Stimulated activated CD8-positive, alpha-beta memory T cell treated with anti-CD3 and anti-CD28 coated beads, Interleukin-2, amount 100 ng/mL, for 1 hour (primary cell): Measurements from ENCODE around the gene ATP2A3.
"Not testable (repeated sequence)": the region's sequence is repeated elsewhere in the genome, so short reads cannot be mapped to it uniquely, and the experiment has no call there.

Experiments
- DNase-seq, 2 donors: peaks; one replicate each; pipeline ENCODE4 v3.0.0-alpha.2; 2020; ENCODE audit warnings: low read depth in 2 of 2

Gene ATP2A3

DNA sequence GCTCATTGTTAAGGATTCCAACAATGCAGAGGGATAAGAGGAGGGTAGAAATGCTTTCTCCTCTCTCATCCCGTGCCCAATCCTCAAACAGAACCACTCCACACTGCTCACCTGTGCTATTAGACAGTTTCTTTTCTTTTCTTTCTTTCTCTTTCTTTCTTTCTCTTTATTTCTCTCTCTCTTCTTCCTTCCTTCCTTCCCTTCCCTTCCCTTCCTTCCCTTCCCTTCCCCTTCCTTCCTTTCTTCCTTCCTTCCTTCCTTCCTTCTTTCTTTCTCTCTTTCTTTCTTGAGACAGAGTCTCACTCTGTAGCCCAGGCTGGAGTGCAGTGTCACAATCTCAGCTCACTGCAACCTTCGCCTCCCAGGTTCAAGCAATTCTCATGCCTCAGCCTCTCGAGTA, 27.5 kb upstream of the ATP2A3 start:
- not testable (repeated sequence) for DNase-seq

DNA sequence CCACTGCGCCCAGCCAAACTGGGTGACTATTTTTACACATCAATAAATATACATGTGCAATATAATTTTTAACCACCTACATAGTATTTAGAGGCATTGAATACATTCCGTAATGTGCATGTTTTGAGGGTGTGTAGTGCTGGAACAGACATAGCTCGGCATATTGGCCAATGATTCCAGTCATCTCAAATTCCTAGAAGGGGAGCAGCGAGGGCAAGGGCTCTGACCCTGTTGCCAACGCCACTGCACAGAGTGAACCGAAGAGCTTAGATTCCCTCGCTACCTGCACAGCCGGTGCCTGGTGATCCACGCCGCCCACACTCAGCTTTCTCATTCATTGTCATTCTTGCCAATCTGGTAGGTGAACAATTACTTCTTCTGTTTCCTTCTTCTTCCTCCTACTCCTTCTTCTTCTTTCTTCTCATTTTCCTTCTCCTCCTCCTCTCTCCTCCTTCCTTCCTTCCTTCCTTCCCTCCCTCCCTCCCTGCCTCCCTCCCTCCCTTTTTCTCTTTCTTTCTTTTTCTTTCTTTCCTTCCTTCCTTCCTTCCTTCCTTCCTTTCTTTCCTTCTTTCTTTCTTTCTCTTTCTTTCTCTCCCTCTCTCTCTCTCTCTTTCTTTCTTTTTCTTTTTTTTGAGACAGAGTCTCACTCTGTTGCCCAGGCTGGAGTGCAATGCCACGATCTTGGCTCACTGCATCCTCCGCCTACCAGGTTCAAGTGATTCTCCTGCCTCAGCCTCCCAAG, 26.3 kb upstream of the ATP2A3 start:
- DNase-seq, result no peak

DNA sequence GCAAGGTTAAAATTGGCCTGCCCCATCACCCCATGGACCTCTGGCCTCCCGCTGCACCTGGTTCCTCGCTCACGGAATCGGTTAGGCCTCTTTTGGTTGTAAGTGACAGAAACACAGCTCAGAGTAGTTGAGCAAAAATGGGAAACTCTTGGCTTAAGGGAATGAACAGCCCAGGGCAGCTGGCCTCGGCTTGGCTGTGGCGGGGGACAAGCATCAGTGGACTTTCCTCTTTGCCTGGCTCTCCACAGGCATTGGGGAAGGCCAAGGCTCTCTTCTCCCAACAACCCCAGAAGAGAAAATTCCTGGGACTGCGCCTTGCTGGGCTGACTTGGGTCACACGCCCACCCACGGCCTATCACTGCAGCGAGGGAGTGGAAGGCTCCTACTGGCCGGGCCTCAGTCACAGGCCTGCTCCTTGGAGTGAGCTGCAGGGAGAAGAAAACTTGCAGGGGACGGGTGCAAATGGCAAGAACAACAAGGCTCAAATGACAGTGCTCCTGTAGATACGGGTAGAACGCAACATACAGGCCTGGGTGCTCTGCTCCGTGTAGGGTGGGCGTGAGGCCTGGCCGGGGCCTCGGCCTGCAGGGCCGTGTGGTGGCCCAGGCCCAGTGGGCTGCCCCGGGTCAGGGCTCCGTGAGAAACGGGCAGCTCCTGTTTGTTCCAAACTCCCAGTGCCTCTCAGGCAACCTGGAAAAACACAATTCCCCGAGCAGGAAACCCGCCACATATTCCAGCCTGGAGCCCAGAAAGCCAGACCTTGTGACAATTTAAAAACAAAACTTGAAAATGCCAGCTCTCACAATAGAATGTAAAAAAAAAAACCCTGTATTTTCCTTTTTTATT, 25.0 kb upstream of the ATP2A3 start:
- no peak for DNase-seq

DNA sequence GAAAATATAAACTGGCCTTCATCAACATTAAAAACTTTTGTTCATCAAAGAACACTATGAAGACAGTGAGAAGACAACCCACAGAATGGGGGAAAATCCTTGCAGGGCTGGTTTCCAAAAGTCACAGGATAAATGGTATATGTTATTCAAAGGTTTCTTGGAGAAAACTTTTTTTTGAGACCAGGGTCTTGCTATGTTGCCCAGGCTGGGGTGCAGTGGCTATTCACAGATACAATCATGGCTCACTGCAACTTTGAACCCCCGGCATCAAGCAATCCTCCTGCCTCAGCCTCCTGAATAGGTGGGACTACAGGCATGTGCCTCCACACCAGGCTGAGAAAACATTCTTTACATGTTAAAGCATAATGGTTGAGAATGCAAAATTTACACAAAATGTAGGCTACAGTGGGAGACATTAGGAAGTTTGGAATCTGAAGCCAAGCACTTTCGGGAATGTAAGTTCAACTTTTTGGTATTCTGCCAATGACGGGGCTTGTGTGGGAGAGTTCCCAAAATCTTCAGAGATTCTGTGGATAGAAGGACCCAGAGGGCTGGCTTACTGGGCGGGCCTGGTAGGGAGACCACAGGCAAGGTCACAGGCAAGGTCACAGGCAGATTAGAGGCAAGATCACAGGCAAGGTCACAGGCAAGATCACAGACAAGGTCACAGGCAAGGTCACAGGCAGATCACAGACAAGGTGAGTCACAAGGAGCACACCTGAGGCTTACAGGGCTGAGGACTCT, 24.2 kb upstream of the ATP2A3 start:
- DNase-seq, result no peak

DNA sequence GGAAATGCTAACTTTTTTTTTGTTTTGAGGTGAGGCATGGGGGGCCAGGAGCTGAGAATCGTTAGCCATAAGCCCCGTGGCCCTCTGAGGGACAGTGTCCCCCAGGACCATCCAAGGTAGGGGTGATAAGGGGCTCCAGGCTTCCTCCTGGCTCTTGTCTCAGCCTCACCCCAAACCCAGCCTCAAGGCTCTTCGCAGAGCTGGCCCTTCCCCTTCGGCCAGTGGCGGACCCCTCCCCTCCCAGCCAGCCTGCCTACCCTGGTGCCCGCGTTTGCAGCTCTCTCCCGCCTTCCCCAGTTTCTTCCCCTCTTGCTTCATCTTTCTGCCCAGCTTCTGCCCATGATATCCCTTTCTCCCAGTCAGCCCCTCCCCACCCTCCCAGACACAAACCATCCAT, 22.7 kb upstream of the ATP2A3 start:
- no peak for DNase-seq

DNA sequence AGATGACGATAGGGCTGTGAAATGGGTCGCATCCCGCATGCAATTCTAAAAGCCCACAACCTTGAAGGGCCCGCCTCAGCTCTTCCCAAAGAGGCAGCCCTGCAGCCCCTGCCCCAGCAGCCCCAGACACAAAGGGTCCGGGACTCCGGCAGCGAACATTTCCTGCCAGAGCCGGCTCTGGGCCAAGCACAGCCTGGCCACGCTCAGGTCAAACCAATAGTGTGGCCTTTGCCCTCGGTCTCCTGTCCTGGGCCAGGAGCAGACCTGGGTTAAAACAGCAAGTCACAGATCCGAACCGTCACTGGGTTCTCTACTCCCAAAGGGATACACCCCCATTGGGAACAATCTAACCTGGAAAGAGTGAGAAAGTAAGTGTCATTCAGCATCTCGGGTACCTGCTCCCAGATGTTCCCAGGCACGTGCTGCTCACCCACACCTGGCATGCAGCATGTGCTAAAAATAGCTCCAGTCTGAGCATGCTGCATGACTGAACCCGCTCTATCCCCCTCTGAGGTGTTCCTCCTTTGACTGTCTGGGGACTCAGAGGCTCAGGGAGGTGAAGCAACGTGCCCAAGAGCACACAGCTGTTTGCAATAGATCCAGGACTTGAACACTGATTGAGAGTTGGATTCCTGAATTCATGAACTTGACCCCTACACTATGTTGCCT, 22.2 kb upstream of the ATP2A3 start:
- no peak for DNase-seq

DNA sequence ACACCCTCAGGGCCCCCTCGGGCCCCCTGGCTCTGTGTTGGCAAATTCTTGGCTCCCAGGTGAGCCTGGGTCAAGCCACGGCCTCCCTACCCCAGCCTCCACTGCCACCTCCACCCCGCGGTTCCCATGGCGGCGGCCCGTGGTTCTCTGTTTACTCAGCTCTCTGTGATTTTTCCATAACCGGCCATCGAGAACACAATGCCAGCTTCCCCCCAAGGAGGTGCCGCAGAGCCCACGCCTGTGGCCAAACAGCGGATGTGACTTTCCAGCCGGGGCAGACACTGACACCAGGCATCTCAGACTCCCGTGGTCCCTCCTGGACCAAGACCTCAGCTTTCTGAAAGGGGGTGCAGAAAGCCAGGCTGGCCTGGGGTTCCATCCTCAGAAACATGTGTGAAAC, 21.6 kb upstream of the ATP2A3 start:
- no peak for DNase-seq

DNA sequence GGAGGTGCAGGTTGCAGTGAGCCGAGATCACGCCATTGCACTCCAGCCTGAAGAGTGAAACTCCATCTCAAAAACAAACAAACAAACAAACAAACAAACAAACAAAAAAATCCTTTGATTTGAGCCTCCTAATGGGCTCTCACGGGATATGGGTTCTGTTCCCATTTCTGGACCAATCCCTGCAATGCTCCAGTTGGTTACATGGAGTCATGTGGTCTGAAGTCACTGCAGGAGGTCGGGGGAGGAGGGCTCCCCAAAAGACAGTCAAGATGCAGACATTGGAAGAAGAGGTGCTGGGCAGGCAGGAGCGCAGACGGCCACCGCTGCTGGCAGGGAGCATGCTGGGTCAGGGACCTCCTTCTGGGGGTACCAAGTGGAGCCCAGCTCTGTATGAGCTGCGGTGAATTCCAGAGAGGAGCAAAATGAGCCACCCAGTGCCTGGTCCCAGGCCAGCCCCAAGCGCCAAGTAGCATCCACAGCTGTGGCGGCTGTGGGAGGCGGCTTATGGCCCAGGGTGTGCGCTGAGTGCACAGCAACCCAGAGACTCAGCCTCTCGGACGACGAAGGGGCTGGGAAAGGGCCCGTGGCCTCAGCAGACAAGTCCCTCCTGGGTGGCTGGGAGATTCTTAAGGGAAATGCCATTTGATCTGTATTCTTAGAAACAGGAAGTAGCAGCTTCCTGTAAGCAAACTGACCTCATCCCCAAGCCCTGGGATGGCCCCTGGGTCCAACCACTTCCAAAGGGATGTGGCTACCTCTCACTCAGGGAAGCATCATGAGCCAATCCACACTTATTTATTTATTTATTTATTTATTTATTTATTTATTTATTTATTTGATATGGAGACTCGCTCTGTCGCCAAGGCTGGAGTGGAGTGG, 19.6 kb upstream of the ATP2A3 start:
- DNase-seq, result no peak

DNA sequence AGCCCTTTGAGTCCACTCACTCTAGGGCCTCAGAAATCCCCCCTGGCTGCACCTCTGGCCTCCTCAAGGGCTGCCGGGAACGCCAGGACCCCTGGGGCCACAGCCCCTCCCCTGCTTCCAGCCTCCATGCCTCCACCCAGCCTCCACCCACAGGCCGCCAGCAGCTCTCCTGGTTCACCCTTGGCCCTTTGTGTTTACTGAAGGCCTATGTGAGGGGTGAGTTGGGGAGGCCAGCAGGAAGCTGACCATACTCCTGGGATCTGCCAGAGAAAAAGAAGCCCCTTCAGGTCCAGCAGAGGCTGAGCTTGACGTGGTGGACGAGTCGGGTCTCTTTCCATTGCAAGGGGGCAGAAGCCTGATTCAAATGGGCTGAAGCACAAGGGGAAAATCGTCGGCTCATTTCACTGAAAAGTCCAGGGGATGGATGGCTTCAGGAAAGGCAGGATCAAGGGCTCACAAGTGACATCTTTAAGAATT, 18.3 kb upstream of the ATP2A3 start:
- DNase-seq, result no peak

DNA sequence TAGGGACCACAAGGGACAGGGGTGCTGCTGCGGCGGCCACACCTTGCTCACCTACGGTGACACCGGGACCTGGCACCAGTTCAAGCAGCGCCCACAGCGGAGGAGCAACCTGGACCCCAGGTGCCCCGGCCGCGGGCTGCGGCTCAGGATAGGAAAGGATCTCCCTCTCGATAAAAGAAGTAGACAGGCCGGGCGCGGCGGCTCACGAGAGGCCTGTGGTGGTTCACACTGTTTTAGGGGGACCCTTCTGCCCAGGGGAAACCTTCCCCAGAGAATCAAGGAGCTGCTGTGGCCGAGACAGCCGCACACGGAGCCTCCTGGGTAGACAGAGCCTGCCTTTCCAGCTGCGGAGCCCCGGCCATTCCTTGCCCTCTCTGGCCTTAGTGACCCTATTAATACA, 17.9 kb upstream of the ATP2A3 start:
- no peak for DNase-seq

DNA sequence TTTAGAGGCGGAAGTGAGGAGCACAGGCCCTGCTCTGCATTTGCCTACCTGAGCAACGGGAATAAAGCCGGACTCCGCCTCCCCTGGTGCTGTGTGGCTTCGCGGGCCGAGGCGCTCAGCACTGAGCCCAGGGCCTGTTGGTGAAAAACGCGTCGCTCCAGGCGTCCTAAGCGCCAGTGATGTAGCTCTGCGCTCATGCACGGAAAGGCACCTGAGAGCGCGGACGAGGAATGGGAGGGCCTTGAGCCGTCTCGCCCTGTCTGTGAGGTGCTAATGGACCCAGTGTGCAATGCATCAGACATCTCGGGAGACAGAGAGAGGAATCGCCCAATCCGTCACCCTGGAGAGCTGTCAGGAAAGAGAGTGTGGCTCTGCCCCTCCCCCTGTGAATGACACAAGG, 17.2 kb upstream of the ATP2A3 start:
- DNase-seq, result no peak

DNA sequence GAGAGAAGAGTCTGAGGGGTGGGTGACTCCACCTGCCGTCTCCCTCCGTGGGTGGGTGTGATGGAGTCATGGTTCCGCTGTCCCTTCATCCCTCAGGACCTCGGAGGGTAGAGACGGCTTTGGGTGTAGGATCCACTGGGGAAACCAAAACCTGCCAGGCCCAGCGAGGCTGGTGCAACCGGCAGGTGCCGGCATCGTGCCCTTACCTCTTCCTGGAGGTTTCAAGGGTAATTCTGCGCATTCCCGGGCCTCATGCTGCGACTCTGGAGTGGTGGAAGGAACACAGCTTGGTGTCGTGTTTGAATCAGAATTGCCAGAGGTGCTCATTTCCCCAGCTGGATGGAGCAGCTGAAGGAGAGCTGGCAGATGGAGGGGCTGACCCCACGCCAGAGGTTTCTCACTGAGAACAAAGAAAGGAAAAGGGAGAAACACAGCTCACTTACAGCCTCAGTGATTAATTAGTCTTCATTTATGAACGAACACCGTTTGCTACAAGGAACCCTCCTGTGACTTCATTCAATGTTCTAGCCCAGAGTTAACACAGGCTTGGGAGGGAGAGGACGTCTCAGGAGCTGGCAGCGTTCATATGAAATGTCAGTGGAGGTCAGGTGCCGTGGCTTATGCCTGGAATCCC, 16.3 kb upstream of the ATP2A3 start:
- DNase-seq, result no peak

DNA sequence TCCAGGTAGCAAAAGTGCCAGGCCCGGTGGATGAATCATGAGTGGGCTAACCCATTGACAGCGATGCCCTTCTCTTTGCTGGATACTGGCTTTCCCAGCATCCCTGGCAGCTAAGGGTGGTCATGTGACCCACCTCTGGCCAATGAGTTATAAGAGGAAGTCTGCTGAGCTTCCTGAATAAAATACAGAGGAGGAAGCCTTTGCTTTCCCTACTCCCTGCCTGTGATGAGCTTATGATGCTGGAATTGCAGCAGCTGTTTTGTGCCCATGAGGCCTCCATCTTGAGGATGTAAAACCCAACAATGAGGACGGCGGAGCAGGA, 15.0 kb upstream of the ATP2A3 start:
- DNase-seq, result no peak

DNA sequence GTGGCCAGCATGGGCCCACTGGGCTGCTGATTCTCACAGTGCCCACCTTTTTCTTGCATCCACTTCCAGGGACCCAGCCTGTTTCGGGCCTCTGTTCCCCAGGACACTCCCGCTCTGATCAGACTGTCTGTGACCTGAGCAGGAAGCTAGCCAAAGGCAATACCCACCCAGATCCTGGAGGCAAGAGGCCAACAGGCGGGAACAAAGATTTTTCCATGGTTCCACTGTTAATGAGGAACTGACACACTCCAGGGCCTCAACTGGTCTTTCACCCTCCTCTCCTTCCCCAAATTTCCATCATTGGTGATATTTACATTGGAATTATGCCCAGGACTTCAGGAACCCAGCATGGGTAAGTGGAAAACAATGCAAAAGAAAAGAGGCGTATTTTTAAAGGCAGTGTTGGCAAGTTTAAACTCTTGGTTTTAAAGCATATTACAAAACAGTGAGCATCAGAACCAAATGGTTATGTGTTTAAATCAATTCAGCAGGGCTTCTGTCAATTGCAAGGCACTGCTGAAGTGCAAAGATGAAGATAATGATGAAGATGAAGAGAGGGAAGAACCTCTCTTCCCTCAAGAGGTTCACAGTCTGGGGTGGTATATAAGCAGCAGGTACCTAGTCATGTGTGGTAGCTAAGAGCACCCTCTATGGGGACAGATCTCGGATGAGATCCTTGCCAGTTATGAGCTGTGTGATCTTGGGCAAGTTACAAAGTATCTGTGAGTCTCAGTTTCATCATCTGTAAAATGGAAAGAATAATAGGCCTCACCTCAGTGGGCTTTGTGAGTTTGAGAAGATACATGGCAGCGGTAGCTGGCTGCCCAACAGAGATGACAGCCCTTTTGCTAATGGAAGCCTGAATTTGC, 14.4 kb upstream of the ATP2A3 start:
- DNase-seq, result no peak

DNA sequence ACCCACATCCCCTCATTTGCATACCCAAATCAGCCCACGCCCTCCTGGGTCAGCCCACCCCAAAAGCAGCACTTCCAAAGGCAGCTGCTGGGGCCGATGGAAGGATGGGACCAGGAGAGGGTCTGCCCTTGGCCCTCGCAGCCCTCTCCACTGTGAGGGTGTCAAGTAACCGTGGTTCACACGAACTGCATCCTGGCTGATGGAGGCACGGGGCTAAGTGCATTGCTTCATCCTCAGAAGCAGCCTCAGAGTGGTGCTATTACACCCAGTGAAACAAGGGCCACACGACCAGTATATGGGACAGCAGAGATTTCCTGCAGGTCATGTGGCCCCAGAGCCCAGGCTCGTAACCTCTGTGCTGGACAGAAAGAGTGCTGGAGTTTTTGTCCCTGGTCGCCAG, 13.2 kb upstream of the ATP2A3 start:
- DNase-seq, result no peak

DNA sequence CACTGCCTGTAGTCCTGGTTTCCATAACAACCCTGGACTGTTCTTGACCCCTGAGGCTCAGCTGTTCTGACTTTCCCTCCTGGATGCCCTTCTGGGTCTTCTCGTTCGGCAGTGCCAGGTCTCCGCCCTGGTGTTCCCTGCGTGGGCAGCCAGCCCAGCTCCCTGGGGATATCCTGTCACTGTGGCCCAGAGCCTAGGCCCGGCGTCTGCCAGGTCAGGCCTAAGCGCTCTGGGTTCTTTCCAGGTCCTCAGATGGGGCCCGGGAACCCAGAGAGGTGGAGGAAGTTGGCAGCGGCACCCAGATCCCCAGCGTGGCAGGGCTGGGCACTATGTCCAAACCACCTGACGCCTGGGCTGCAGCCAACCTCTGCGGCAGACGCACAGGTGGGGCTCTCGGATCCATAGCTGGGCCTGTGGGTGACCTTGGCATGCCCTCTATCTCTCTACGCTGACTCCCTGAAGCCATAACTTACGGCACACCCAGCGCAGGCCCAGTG, 12.5 kb upstream of the ATP2A3 start:
- no peak for DNase-seq

DNA sequence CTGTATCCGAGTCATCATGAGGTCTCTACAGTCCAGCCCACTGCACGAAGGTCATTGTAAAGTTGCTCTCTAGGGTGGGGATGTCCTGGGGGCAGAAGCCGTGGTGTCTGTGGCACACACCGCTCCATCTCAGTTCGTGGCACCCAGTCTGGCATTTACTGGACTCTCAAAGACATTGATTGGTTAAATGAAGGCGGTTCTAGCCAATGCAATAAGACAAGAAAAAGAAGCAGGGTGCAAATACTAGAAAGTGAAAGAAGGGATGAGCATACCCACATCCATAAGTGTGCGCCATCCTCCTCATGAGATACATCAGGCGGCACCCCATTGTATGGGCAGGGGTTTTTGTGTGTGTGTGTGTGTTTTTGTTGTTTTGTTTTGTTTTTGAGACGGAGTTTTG, 10.7 kb upstream of the ATP2A3 start:
- no peak for DNase-seq

DNA sequence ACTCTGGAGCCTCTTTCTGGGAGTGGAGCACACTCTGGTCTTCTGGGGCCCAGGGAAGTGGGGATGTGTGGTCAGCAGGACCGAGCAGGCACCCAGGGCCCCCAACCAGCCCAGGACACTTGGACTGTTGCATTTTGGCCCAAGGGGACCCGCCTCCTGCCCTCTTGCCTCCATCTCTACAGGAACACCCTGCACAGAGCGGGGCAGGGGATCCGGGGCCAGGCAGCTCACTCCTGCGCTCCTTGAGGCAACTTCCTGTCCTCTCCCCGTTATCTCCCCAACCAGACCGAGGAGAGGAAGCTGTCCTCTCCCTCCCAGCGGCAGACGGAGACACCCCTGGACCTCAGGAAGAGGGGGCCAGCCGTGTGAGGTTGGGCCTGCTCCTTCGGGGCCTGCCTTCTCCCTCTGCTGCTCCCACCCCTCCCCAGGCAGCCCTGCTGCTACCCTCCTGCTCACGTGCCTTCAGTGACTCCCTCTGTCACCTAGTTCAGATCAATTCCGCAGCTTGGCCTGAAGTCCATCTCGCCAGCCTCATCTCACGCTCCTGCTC, 10.0 kb upstream of the ATP2A3 start:
- DNase-seq, result no peak

DNA sequence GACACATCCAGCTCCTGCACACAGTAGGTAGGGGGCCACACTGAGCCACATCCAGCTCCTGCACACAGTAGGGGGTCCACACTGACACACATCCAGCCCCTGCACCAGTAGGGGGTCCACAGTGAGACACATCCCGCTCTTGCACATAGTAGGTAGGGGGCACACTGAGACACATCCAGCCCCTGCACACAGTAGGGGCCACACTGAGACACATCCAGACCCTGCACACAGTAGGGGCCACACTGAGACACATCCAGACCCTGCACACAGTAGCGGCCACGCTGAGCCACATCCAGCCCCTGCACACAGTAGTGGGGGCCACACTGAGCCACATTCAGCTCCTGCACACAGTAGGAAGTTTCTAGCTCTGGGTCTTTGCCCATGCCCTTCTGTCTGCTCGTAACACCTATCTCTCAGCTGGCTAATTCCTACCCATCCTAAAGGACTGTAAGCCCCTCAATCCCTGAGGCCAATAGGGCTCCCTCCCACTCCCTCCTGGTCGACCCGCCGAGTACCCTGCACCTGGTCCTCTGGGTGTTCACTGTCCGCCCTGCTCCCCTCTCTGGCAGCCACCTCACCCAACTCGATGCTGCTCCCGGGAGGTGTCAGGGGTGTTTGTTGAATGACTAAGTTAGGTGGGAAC, 9.4 kb upstream of the ATP2A3 start:
- no peak for DNase-seq
